GM19324 (cell line): Measurements from ENCODE around the gene RABGAP1.

Experiments used
- ATAC-seq: cut with Tn5 transposase; IDR thresholded peaks from one replicate; pipeline ENCODE4 v1.9.1; 2021; ENCODE audit warnings: mild to moderate bottlenecking, moderate library complexity; ENCODE audit not compliant: unreplicated experiment, low FRiP score

The RABGAP1 gene

GRCh38 chr9:123073441-123073840, 132.6 kb downstream of the RABGAP1 start:
- no peak for ATAC-seq

GRCh38 chr9:123073991-123074422, 133.2 kb downstream of the RABGAP1 start:
- no peak for ATAC-seq

GRCh38 chr9:123074628-123075027, 133.8 kb downstream of the RABGAP1 start:
- ATAC-seq = no peak

GRCh38 chr9:123080444-123080843, 139.6 kb downstream of the RABGAP1 start:
- ATAC-seq = no peak

- no peak for ATAC-seq
These were observed 141.0 kb downstream of the RABGAP1 start for GRCh38 chr9:123081824-123082223.

- ATAC-seq = no peak
These were observed 142.9 kb downstream of the RABGAP1 start for GRCh38 chr9:123083680-123084079.

GRCh38 chr9:123084256-123084655, 143.4 kb downstream of the RABGAP1 start:
- ATAC-seq = no peak

GRCh38 chr9:123085916-123086315, 145.1 kb downstream of the RABGAP1 start:
- no peak for ATAC-seq

- ATAC-seq = no peak
These were observed 146.6 kb downstream of the RABGAP1 start for GRCh38 chr9:123087359-123087888.

- no peak for ATAC-seq
These were observed 148.2 kb downstream of the RABGAP1 start for GRCh38 chr9:123089040-123089439.

GRCh38 chr9:123089790-123090189, 149.0 kb downstream of the RABGAP1 start:
- no peak for ATAC-seq

GRCh38 chr9:123090198-123090896, 149.5 kb downstream of the RABGAP1 start:
- ATAC-seq = no peak

GRCh38 chr9:123090956-123091355, 150.1 kb downstream of the RABGAP1 start:
- ATAC-seq = no peak

GRCh38 chr9:123091459-123091858, 150.6 kb downstream of the RABGAP1 start:
- no peak for ATAC-seq

GRCh38 chr9:123093141-123093540, 152.3 kb downstream of the RABGAP1 start:
- ATAC-seq = no peak

- ATAC-seq = no peak
These were observed 156.2 kb downstream of the RABGAP1 start for GRCh38 chr9:123096987-123097386.

GRCh38 chr9:123097430-123098095, 156.7 kb downstream of the RABGAP1 start:
- no peak for ATAC-seq

GRCh38 chr9:123098096-123098459, 157.3 kb downstream of the RABGAP1 start:
- no peak for ATAC-seq

GRCh38 chr9:123099042-123099441, 158.2 kb downstream of the RABGAP1 start:
- ATAC-seq = no peak

GRCh38 chr9:123099548-123099947, 158.7 kb downstream of the RABGAP1 start:
- no peak for ATAC-seq

- ATAC-seq = no peak
These were observed 161.7 kb downstream of the RABGAP1 start for GRCh38 chr9:123102375-123103113.
